Prostate gland (tissue), 2 donors: ENCODE data around the gene SHISA2.
"Not testable (repeated sequence)": the region's sequence is repeated elsewhere in the genome, so short reads cannot be mapped to it uniquely, and the experiment has no call there.

Experiments
- CTCF ChIP-seq, 4 experiments: fragments of 200-600 bp in 2 of 4; fragments of 450-650 bp in 2 of 4; sonication (generic) in 2 of 4; IDR thresholded peaks; 1 replicate in 3 of 4; 2 replicates in 1 of 4; pipeline ENCODE4 v1.5.1; 2016 to 2019; ENCODE audit warnings: antibody characterized with exemption in 4 of 4, mild to moderate bottlenecking in 2 of 4, moderate library complexity in 2 of 4
- POLR2A ChIP-seq: fragments of 450-650 bp; IDR thresholded peaks from one replicate; pipeline ENCODE4 v1.6.1; 2016; ENCODE audit warnings: antibody characterized with exemption, mild to moderate bottlenecking

- TF ChIP-seq CTCF (IDR thresholded peaks at IDR 0.05); POLR2A: not testable (repeated sequence)
Measured at GRCh38 chr13:26076821-26077220, 25.0 kb upstream of the SHISA2 start.
